ENCODE results near the gene PRKD2.
"Not testable (repeated sequence)": the region's sequence is repeated elsewhere in the genome, so short reads cannot be mapped to it uniquely, and the experiment has no call there.

DNA sequence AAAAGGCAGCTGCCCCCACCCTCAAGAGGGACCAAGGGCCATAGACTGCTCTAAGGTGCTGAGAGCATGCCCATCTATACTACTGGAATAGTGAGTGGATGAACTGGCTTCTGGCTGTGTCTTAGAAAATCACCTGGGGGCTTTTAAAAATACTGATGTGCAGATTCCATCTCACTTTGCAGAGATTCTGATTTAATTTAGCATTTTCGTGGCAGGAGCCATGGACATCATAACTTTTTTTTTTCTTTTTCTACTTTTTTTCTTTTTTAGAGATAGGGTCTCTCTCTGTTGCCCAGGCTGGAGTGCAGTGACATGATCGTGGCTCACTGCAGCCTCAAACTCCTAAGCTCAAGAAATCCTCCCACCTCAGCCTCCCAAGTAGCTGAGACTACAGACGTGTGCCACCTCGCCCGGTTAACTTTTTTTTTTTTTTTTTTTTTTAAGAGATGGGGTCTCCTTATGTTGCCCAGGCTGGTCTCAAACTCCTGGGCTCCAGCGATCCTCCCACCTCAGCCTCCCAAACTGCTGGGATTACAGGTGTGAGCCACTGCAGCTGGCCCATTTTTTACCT lies 4.1 kb downstream of the PRKD2 start:
- TF ChIP-seq CTCF, POLR2A (IDR thresholded peaks at IDR 0.05): not testable (repeated sequence)

Measured in tibial nerve (tissue), 3 donors.